HG02870 (cell line): Measurements from ENCODE around the gene SLC17A3.

ENCODE experiments used
- ATAC-seq: cut with Tn5 transposase; IDR thresholded peaks from one replicate; pipeline ENCODE4 v1.9.1; 2021; ENCODE audit warnings: mild to moderate bottlenecking, moderate library complexity; ENCODE audit not compliant: unreplicated experiment

SLC17A3 gene

DNA sequence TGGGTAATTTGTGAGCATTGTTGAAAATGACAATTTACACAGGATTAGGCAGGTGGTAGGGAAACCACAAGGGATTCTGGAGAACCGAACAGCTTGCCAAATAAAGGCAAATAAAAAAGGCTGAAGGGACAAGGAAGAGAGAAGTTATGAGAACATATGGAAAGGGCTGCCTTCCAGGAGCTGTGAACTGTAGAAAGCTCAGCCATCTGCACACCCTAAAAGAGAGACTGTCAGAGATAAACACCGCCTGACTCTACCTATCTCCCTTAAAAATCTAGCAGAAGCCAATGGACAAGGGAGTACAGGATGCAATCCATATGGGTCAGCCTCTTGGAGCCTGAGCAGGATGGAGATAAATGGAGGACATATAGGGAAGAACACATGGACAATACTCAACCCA, 29.5 kb downstream of the SLC17A3 start:
- ATAC-seq, result no peak

DNA sequence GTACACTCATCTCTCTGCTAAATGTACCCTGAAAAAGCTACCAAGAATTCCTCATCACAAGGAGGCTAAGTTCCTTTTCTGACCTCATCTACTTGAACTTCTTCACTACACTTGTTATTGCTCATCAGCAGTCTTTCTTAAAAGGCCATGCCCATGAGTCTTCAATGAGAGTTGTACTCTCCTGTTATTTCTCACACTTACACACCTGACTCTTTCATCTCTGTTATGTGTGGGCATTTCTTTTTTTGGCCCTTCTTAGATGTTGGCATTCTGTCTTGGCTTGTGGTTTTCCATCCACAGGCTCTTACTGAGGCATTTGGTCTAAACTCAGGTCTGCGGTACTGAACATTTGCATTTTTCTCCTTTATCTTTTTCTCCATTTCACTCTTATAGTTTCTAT, 31.5 kb downstream of the SLC17A3 start:
- peak; percentile 86 for ATAC-seq

- ATAC-seq, result no peak
These were observed 38.4 kb downstream of the SLC17A3 start for GRCh38 chr6:25835442-25836283.

GRCh38 chr6:25834950-25835349, 39.1 kb downstream of the SLC17A3 start:
- ATAC-seq, result no peak

DNA sequence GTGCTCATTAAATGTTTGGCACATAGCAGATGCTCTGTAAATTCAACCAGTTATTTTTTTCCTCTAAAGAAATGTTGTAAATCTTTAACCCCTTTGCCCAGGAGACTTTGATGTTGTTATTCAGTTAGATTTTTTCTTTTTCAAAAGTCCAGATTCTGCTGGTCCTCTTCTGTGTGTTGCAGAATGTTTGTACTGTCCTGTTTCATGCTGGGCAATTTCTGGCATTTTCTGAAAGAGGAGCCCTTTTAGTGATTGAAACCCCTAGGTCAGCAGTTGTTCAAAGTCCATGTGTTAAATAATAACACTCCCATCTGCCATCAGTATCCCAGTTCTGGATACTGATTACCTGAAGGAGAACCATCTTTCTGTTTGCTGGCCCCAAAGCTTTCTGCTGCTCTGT, 40.9 kb downstream of the SLC17A3 start:
- no peak for ATAC-seq

DNA sequence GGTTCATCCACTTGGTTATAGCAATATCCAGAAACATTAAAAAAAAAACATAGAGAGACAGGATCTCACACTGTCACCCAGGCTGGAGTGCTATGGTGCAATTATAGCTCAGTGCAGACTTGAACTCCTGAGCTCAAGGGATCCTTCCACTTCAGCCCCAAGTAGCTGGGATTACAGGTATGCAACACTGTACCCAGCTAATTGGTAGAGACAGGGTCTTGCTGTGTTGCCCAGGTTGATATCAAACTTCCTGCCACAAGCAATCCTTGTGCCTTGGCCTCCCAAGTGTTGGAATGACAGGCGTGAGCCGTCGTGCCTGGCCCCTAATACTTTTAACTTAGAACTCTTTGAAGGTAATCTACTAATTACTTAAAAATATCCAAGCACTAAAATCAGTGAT, 41.4 kb downstream of the SLC17A3 start:
- ATAC-seq, result no peak

- no peak for ATAC-seq
These were observed 41.8 kb downstream of the SLC17A3 start for GRCh38 chr6:25832307-25832662.

- ATAC-seq, result no peak
These were observed 42.3 kb downstream of the SLC17A3 start, which contains the start of gene SLC17A1 for GRCh38 chr6:25831532-25832306. Gene SLC17A1 (minus strand): TSS chr6:25832052. CDS start chr6:25830557, 1,495 bp downstream.

GRCh38 chr6:25830458-25830857, 43.6 kb downstream of the SLC17A3 start:
- no peak for ATAC-seq

DNA sequence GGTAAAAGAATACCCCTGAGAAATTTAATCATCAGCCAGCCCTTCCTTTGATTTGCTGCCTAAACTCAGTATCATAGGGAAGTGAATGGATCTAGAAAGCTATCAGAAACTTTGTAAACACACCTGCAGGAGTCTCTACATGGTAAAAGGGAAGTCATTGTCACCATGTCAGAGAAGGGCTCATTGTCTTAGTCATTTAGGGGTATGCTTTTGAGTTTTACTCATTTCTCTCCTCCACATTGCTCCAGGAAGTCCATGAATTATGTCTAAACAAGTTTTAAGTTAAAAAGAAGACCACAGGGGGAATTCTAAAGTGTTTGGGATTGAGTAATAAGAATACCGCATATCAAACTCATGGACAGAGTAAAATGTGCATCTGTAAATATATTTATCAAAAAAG, 44.7 kb downstream of the SLC17A3 start:
- peak; percentile 95 for ATAC-seq

- ATAC-seq, result no peak
These were observed 52.7 kb downstream of the SLC17A3 start for GRCh38 chr6:25821341-25821740.

GRCh38 chr6:25816252-25816651, 57.8 kb downstream of the SLC17A3 start:
- no peak for ATAC-seq

GRCh38 chr6:25815194-25815593, 58.8 kb downstream of the SLC17A3 start:
- ATAC-seq, result no peak

DNA sequence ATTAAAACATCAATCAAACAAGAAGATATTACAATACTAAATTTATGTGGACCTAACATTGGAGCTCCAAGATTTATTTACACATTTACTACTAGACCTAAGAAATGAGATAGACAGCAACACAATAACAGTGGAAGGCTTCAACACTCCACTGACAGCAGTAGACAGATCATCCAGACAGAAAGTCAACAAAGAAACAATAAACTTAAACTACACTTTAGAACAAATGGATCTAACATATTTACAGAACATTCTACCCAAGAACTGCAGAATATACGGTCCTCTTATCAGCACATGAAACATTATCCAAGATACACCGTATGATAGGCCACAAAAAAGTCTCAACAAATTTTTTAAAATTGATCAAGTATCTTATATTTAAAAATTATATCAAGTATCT, 69.2 kb downstream of the SLC17A3 start:
- ATAC-seq, result no peak

GRCh38 chr6:25801436-25801835, 72.6 kb downstream of the SLC17A3 start:
- no peak for ATAC-seq
